ENCODE measurements around the gene RASAL2. TPM values are rescaled to one million over a fixed set of nuclear protein-coding genes. Genes with fewer than 3 reads are reported as not detected.
A peak's percentile ranks its signal among the peaks of the same experiment; 100 is the strongest.

The RASAL2 gene
- total and polyA plus RNA-seq, 10 donors, result 0.42 to 24.4 (median 14.6) TPM

- no peaks in the 10 kb centered on the region for H3K36me3 ChIP-seq
- no peak for DNase-seq
- TF ChIP-seq POLR2A (IDR thresholded peaks at IDR 0.05) (no peak), POLR2AphosphoS5 (IDR thresholded peaks at IDR 0.05) (no peak)
- TF ChIP-seq, protein P1, sequence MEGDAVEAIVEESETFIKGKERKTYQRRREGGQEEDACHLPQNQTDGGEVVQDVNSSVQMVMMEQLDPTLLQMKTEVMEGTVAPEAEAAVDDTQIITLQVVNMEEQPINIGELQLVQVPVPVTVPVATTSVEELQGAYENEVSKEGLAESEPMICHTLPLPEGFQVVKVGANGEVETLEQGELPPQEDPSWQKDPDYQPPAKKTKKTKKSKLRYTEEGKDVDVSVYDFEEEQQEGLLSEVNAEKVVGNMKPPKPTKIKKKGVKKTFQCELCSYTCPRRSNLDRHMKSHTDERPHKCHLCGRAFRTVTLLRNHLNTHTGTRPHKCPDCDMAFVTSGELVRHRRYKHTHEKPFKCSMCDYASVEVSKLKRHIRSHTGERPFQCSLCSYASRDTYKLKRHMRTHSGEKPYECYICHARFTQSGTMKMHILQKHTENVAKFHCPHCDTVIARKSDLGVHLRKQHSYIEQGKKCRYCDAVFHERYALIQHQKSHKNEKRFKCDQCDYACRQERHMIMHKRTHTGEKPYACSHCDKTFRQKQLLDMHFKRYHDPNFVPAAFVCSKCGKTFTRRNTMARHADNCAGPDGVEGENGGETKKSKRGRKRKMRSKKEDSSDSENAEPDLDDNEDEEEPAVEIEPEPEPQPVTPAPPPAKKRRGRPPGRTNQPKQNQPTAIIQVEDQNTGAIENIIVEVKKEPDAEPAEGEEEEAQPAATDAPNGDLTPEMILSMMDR (IDR thresholded peaks at IDR 0.05 in 8 of 11, conservative IDR thresholded peaks at IDR 0.05 in 3 of 11), result no peak
- H3K4me1 ChIP-seq, result peaks cover 0 to 11% (median 0%) of the 10 kb centered on the region in 6 donors
- intact Hi-C loops (cut with DNase I; ENCODE audit: low total_unique reads), result no loop called here
- no peak overlapping the region for H3K27ac ChIP-seq
- H3K27me3 ChIP-seq (replicated peaks in 1 of 7), result no peaks in the 10 kb centered on the region
- H3K9me3 ChIP-seq, result no peaks in the 10 kb centered on the region
- no peak overlapping the region for H3K4me3 ChIP-seq
- 88 to 93% (median 89%) methylated on average over 16 of the region's 16 CpGs for WGBS, 5 donors
Measured at GRCh38 chr1:178498896-178499675, 405.2 kb downstream of the RASAL2 start.

GRCh38 chr1:178500091-178500770, 406.3 kb downstream of the RASAL2 start:
- peaks cover 0 to 11% (median 0%) of the 10 kb centered on the region in 6 donors for H3K4me1 ChIP-seq
- 70 to 86% (median 80%) methylated on average over 11 of the region's 11 CpGs for WGBS, 5 donors
- intact Hi-C loops (cut with DNase I; ENCODE audit: low total_unique reads), result loop anchor here (5.0 kb wide), 1 partner anchor 203 kb away; no protein-coding TSS in a partner anchor
- DNase-seq, result no peak
- TF ChIP-seq POLR2A (IDR thresholded peaks at IDR 0.05) (no peak), POLR2AphosphoS5 (IDR thresholded peaks at IDR 0.05) (no peak)
- TF ChIP-seq, protein P1 (IDR thresholded peaks at IDR 0.05 in 8 of 11, conservative IDR thresholded peaks at IDR 0.05 in 3 of 11), result peak in 1 of 11 experiments; percentile 17
- no peaks in the 10 kb centered on the region for H3K36me3 ChIP-seq
- H3K9me3 ChIP-seq, result no peaks in the 10 kb centered on the region
- no peaks in the 10 kb centered on the region for H3K27me3 ChIP-seq (replicated peaks in 1 of 7)
- H3K27ac ChIP-seq, result no peak overlapping the region
- H3K4me3 ChIP-seq, result peak overlapping the region in 1 of 8 donors; percentile 5

DNA sequence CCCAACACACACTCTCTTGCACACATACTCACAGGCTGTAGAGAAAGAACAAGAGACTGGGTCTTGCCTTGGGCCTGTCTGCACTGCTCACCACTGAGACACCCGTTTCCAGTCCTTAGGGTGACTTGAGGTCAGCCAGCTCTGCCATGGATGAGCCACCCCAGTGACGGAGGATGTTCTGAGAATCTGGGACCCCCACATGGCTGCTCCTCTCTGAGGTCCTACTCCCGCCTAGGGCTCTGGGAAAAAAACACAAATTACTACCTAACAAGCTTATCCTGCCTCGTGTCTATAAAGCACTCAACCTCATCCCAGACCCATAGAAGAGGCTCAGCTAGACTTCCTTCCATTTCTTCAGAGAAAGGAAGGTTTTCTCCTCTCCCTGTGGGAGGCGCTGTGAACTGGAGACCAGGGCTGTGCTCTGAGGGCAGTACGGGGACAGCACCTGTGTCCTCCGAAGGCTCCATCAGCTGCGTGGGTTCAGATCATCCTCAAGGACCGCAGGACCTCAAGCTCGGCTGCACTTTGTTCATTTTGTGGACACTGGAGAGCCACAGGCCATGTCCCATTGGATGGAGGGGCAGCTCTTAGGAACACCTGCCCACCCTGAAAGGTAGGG, 407.1 kb downstream of the RASAL2 start:
- intact Hi-C loops (cut with DNase I; ENCODE audit: low total_unique reads), result loop anchor here (5.0 kb wide), 1 partner anchor 204 kb away; no protein-coding TSS in a partner anchor
- WGBS, 5 donors, result 88 to 95% (median 91%) methylated on average over 9 to 10 of the region's 10 CpGs
- Histone ChIP-seq H3K27ac (no peak overlapping the region), H3K4me3 (no peak overlapping the region), H3K36me3 (no peaks in the 10 kb centered on the region), H3K9me3 (no peaks in the 10 kb centered on the region), H3K4me1 (peaks cover 0 to 11% (median 0%) of the 10 kb centered on the region in 6 donors), H3K27me3 (replicated peaks in 1 of 7) (no peaks in the 10 kb centered on the region)
- TF ChIP-seq, protein P1 (IDR thresholded peaks at IDR 0.05 in 8 of 11, conservative IDR thresholded peaks at IDR 0.05 in 3 of 11), result no peak
- TF ChIP-seq POLR2AphosphoS5 (IDR thresholded peaks at IDR 0.05) (no peak), POLR2A (IDR thresholded peaks at IDR 0.05) (no peak)
- DNase-seq, result no peak

Data from spleen (tissue), 11 donors.